GM10266 (cell line): ENCODE results near the gene MCF2L.
"Not testable (repeated sequence)": the region's sequence is repeated elsewhere in the genome, so short reads cannot be mapped to it uniquely, and the experiment has no call there.

ENCODE experiments used
- DNase-seq: peaks from one replicate; pipeline ENCODE4 v3.0.0; 2012; ENCODE audit errors: extremely low spot score
- CTCF ChIP-seq: IDR thresholded peaks from 2 replicates; pipeline ENCODE4 v1.5.1; 2012; ENCODE audit warnings: mild to moderate bottlenecking, low read depth; ENCODE audit not compliant: control insufficient read depth, insufficient read depth; ENCODE audit errors: missing control alignments

MCF2L gene

GRCh38 chr13:112938680-112939079 is 30.3 kb upstream of the MCF2L start:
- no peak for DNase-seq
- TF ChIP-seq CTCF = no peak

DNA sequence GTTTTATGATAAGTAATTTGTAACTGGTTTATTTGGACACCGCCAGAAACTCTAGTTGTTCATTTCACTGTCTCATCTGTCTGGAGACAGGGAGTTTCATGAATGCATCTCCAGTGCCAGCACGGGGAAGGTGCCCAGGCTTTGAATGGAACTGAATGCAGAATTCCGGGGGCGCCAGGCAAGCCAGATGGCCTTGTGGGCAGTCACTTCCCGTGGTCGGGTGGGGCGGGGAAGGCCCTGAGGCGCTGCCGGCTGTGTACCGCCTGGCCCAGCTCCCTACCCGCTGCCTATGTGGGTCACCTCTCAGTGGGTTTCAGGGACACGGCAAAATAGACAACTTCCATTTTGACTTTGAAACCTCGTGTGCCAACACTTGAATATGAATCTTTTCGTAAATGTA is 28.8 kb upstream of the MCF2L start:
- no peak for DNase-seq

DNA sequence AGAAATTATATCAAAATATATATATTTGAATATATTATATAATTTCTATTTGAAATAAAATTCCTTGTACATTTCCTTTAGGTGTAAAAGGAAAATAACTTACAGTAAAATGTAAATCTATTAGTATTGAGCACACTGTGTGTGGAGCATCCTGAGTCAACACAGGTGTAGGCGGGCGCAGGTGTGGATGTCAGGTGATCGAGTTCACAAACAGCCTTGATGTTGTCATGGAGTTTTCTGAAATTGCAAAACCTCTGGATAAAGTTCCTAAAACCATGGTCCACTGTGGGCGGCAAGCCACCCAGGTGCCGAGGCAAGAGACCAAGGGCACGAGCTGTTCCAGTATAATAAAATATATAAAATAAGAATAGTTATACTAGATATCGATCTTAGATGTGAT is 27.7 kb upstream of the MCF2L start:
- no peak for TF ChIP-seq CTCF
- no peak for DNase-seq

More for the DNA sequence above, 28.8 kb upstream of the MCF2L start:
- TF ChIP-seq CTCF = no peak

GRCh38 chr13:112941765-112942164 is 27.2 kb upstream of the MCF2L start:
- not testable (repeated sequence) for DNase-seq

GRCh38 chr13:112942689-112943308 is 26.2 kb upstream of the MCF2L start:
- peak; percentile 95 for DNase-seq
- peak; percentile 98 for TF ChIP-seq CTCF

- peak; percentile 55 for DNase-seq
Observed at GRCh38 chr13:112943309-112944125, 25.5 kb upstream of the MCF2L start.

DNA sequence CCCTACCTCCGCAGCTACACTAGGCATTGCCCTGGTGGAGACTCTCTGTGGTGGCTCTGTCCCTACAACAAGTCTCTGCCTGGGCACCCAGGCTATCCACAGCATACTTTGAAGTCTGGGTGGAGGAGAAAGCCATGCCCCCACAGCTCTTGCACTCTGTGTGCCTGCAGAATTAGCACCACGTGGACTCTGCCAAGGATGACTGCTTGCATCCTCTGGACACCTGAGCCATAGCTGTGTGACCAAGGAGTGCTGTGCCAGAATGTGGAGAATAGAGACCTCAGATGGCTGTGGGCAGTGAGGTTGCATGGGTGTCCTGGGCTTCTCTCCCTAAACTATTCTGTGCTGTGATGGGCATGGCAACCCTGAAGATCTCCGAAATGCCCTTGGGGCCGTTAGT is 21.2 kb upstream of the MCF2L start:
- no peak for TF ChIP-seq CTCF
- DNase-seq = no peak

More at GRCh38 chr13:112943309-112944125, 25.5 kb upstream of the MCF2L start:
- no peak for TF ChIP-seq CTCF
